ENCODE measurements around the gene TSEN54. TPM values are rescaled to one million over a fixed set of nuclear protein-coding genes. Genes with fewer than 3 reads are reported as not detected.

The TSEN54 gene
- total and polyA plus RNA-seq, 12 donors, result 17.9 to 67.8 (median 26.4) TPM

- 92 to 97% (median 94%) methylated on average over 6 to 8 of the region's 8 CpGs for WGBS, 4 donors
- intact Hi-C loops (cut with DNase I), result no loop called here
- H3K4me3 ChIP-seq, result no peak overlapping the region
- DNase-seq, result no peak
- no peak for TF ChIP-seq CTCF (IDR thresholded peaks at IDR 0.05)
- no peak for TF ChIP-seq POLR2A (IDR thresholded peaks at IDR 0.05)
- peaks cover 0 to 28% of the 10 kb centered on the region in 2 donors for H3K36me3 ChIP-seq (replicated peaks in 1 of 2)
- H3K9me3 ChIP-seq (replicated peaks in 1 of 3), result no peaks in the 10 kb centered on the region
- no peaks in the 10 kb centered on the region for H3K27me3 ChIP-seq
- H3K27ac ChIP-seq, result no peak overlapping the region
- peaks cover 11 to 15% of the 10 kb centered on the region in 2 donors for H3K4me1 ChIP-seq (replicated peaks in 1 of 2)
These were observed 5.0 kb downstream of the TSEN54 start for GRCh38 chr17:75521290-75521689.

DNA sequence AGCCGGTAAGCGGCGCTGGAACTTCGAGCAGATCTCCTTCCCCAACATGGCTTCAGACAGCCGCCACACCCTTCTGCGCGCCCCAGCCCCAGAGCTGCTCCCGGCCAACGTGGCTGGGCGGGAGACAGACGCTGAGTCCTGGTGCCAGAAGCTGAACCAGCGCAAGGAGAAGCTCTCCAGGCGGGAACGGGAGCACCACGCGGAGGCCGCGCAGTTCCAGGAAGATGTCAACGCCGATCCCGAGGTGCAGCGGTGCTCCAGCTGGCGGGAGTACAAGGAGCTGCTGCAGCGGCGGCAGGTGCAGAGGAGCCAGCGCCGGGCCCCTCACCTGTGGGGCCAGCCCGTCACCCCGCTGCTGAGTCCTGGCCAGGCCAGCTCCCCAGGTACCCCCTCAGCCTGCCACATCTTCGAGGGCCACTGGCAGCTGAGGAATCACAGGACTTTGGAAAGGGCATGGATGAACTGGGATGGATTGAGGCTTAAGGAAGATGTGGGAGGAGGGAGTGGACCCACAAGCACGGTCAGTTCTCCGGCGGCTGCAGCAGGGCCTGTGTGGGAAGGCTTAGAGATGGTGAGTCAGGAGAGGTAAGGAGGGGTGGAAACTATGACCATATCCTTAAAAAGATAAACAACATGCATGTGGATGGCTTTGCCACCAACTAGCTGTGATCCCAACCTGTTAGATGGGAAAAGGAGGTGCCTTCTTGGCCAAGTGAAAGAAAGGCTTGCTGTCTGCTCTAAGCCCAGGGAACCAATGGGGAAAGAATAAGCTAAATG is 5.8 kb downstream of the TSEN54 start:
- intact Hi-C loops (cut with DNase I), result no loop called here
- peaks cover 15 to 18% of the 10 kb centered on the region in 2 donors for H3K4me1 ChIP-seq (replicated peaks in 1 of 2)
- WGBS, 4 donors, result 93 to 99% (median 95%) methylated on average over 21 to 33 of the region's 33 CpGs

DNA sequence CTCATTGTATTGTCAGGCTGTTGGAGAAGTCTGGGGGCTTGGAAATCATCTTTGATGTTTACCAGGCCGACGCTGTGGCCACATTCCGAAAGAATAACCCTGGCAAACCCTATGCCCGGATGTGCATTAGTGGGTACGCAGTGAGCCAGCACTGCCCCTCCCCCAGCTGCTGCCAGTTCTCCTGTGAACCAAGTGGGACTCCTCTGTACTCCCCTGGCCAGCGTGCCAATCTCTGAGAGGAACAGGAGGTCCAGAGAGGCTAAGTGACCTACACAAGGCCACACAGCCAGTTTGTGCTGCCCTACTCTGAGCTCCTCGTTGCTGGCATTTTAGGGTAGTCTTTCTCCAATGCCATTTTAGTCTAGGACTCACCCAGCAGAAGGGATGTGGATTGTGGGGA is 7.3 kb downstream of the TSEN54 start:
- WGBS, 4 donors, result 93 to 97% (median 96%) methylated on average over 5 to 7 of the region's 7 CpGs
- TF ChIP-seq CTCF (IDR thresholded peaks at IDR 0.05) (no peak), POLR2A (IDR thresholded peaks at IDR 0.05) (no peak)
- Histone ChIP-seq H3K4me3 (no peak overlapping the region), H3K36me3 (replicated peaks in 1 of 2) (peaks cover 0 to 28% of the 10 kb centered on the region in 2 donors), H3K9me3 (replicated peaks in 1 of 3) (no peaks in the 10 kb centered on the region), H3K27ac (no peak overlapping the region), H3K27me3 (no peaks in the 10 kb centered on the region), H3K4me1 (replicated peaks in 1 of 2) (peaks cover 12 to 15% of the 10 kb centered on the region in 2 donors)
- DNase-seq, result no peak
- intact Hi-C loops (cut with DNase I), result no loop called here

More for the DNA sequence above, 5.8 kb downstream of the TSEN54 start:
- no peak for TF ChIP-seq POLR2A (IDR thresholded peaks at IDR 0.05)
- TF ChIP-seq CTCF (IDR thresholded peaks at IDR 0.05), result no peak
- no peaks in the 10 kb centered on the region for H3K27me3 ChIP-seq
- peaks cover 0 to 28% of the 10 kb centered on the region in 2 donors for H3K36me3 ChIP-seq (replicated peaks in 1 of 2)
- no peak for DNase-seq
- H3K4me3 ChIP-seq, result no peak overlapping the region
- H3K9me3 ChIP-seq (replicated peaks in 1 of 3), result no peaks in the 10 kb centered on the region
- H3K27ac ChIP-seq, result no peak overlapping the region

DNA sequence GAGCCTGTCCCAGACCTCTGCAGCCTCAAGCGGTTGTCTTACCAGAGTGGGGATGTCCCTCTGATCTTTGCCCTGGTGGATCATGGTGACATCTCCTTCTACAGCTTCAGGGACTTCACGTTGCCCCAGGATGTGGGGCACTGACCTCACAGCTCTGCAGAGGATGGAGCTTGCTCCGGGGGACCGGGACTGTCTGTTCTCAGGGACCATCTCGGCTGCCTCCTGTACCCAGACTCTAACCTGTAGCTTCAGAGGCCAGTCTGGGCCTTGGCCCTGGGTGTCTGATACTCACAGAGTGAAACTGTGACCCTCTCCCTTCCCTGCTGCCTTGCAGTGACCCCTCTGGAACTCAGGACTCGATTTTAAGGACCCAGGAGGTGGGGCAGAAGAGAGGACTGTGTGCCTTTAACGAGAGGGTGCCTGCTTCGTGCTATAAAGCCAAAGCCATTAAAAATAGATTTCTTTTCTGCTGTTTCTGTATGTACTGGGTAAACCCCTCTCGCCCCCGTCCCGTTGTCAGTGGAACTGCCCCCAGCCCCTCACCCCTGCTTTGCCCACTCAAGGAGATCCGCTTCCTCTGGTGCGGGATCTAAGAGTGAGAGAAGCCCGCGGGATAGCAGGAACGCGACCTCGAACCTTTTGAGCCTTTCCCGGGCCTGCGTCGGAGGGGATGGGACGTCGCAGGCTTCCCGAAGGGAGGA is 8.1 kb downstream of the TSEN54 start:
- intact Hi-C loops (cut with DNase I), result no loop called here
- Histone ChIP-seq H3K9me3 (replicated peaks in 1 of 3) (no peaks in the 10 kb centered on the region), H3K4me1 (replicated peaks in 1 of 2) (peaks cover 12 to 15% of the 10 kb centered on the region in 2 donors), H3K36me3 (replicated peaks in 1 of 2) (peaks cover 0 to 24% of the 10 kb centered on the region in 2 donors), H3K27me3 (no peaks in the 10 kb centered on the region), H3K27ac (peak overlapping the region in 4 of 5 donors; percentile 47 to 81 (median 70)), H3K4me3 (peak overlapping the region in 2 of 4 donors; percentile 62 to 71)
- DNase-seq, result peak in 1 of 7 donors; percentile 69
- 20 to 29% (median 25%) methylated on average over 15 to 24 of the region's 24 CpGs for WGBS, 4 donors
- no peak for TF ChIP-seq POLR2A (IDR thresholded peaks at IDR 0.05)
- no peak for TF ChIP-seq CTCF (IDR thresholded peaks at IDR 0.05)
